ENCODE results near the gene ZC3H14. TPM values are rescaled to one million over a fixed set of nuclear protein-coding genes. Genes with fewer than 3 reads are reported as not detected.

Gene ZC3H14
- total and polyA plus RNA-seq, 12 donors = 24.5 to 49.4 (median 38.0) TPM

DNA sequence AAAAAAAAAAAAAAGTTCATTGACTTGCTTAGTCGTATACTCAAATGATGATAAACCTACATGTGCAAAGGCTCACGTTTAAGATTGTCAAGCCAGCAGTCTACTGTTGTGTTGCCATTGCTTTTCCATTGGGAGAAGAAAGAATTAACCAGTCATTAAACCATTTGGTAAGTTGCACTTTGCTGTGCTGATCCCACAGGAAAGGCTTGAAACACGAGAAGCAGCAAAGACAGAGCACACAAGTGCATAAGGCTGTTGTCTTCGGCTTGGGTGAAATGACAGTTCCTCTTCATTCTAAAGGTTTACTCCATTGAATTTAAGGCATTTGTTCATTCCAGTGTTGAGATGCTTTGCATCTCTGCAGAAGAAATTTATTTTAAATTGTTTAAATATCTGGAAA lies 50.1 kb downstream of the ZC3H14 start:
- ATAC-seq (no peak), DNase-seq (no peak)
- Histone ChIP-seq H3K4me1 (peaks cover 0 to 18% (median 12%) of the 10 kb centered on the region in 9 donors), H3K36me3 (peaks cover 0 to 80% (median 39%) of the 10 kb centered on the region in 9 donors), H3K27ac (no peak overlapping the region), H3K27me3 (no peaks in the 10 kb centered on the region), H3K4me3 (no peak overlapping the region), H3K9me3 (no peaks in the 10 kb centered on the region)
- TF ChIP-seq, protein P1, sequence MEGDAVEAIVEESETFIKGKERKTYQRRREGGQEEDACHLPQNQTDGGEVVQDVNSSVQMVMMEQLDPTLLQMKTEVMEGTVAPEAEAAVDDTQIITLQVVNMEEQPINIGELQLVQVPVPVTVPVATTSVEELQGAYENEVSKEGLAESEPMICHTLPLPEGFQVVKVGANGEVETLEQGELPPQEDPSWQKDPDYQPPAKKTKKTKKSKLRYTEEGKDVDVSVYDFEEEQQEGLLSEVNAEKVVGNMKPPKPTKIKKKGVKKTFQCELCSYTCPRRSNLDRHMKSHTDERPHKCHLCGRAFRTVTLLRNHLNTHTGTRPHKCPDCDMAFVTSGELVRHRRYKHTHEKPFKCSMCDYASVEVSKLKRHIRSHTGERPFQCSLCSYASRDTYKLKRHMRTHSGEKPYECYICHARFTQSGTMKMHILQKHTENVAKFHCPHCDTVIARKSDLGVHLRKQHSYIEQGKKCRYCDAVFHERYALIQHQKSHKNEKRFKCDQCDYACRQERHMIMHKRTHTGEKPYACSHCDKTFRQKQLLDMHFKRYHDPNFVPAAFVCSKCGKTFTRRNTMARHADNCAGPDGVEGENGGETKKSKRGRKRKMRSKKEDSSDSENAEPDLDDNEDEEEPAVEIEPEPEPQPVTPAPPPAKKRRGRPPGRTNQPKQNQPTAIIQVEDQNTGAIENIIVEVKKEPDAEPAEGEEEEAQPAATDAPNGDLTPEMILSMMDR (IDR thresholded peaks at IDR 0.05) = no peak
- intact Hi-C loops (cut with DNase I) = no loop called here
- 76% methylated on average over 4 of the region's 4 CpGs for WGBS, 2 donors

GRCh38 chr14:88613552-88614010 lies 50.7 kb downstream of the ZC3H14 start:
- Histone ChIP-seq H3K4me1 (peaks cover 0 to 18% (median 12%) of the 10 kb centered on the region in 9 donors), H3K4me3 (no peak overlapping the region), H3K27ac (no peak overlapping the region), H3K36me3 (peaks cover 0 to 74% (median 37%) of the 10 kb centered on the region in 9 donors), H3K9me3 (no peaks in the 10 kb centered on the region), H3K27me3 (no peaks in the 10 kb centered on the region)
- 52 to 56% methylated on average over 5 of the region's 5 CpGs for WGBS, 2 donors
- intact Hi-C loops (cut with DNase I) = no loop called here
- DNase-seq (no peak), ATAC-seq (peak in 3 of 8 donors; percentile 39 to 56 (median 51))
- TF ChIP-seq, protein P1 (IDR thresholded peaks at IDR 0.05) = no peak

- Histone ChIP-seq H3K4me3 (no peak overlapping the region), H3K27me3 (no peaks in the 10 kb centered on the region), H3K9me3 (no peaks in the 10 kb centered on the region), H3K4me1 (peaks cover 0 to 18% (median 12%) of the 10 kb centered on the region in 9 donors), H3K36me3 (peaks cover 0 to 66% (median 29%) of the 10 kb centered on the region in 9 donors), H3K27ac (no peak overlapping the region)
- WGBS, 2 donors = 73 to 78% methylated on average over 3 of the region's 3 CpGs
- TF ChIP-seq, protein P1 (IDR thresholded peaks at IDR 0.05) = no peak
- ATAC-seq = no peak
- DNase-seq = no peak
- intact Hi-C loops (cut with DNase I) = no loop called here
Measured at GRCh38 chr14:88614218-88614907, 51.5 kb downstream of the ZC3H14 start.

DNA sequence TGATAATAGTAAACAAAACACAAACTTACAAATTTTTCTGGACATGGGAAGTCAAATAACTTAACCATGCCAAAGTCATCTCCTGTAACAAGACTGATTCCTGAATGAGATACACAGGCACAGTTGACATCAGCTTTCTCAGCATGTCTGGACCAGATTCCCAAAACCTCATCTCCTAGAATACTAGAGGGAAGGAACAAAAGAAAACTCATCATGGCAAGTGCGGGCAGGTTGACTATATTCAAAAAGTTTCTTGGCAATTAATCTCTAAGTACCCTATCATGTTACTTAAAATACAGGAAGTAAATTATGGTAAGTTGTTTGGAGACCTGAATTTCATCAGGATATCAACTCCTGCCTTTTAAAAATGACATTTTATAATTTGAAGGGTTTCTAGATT lies 53.9 kb downstream of the ZC3H14 start:
- H3K27ac ChIP-seq = no peak overlapping the region
- no peaks in the 10 kb centered on the region for H3K9me3 ChIP-seq
- no peak overlapping the region for H3K4me3 ChIP-seq
- ATAC-seq (no peak), DNase-seq (no peak)
- intact Hi-C loops (cut with DNase I) = no loop called here
- TF ChIP-seq, protein P1 (IDR thresholded peaks at IDR 0.05) = no peak
- H3K27me3 ChIP-seq = no peaks in the 10 kb centered on the region
- H3K4me1 ChIP-seq = peaks cover 0 to 18% (median 12%) of the 10 kb centered on the region in 9 donors
- 98 to 100% methylated on average over 1 of the region's 1 CpG for WGBS, 2 donors
- peaks cover 0 to 43% (median 7%) of the 10 kb centered on the region in 9 donors for H3K36me3 ChIP-seq
